Measurements from ENCODE around the gene SRSF3. TPM values are rescaled to one million over a fixed set of nuclear protein-coding genes. Genes with fewer than 3 reads are reported as not detected.
A peak's percentile ranks its signal among the peaks of the same experiment; 100 is the strongest.
"Not testable (repeated sequence)": the region's sequence is repeated elsewhere in the genome, so short reads cannot be mapped to it uniquely, and the experiment has no call there.

Gene SRSF3
- polyA plus RNA-seq, 4 donors: 115 to 400 (median 219) TPM

DNA sequence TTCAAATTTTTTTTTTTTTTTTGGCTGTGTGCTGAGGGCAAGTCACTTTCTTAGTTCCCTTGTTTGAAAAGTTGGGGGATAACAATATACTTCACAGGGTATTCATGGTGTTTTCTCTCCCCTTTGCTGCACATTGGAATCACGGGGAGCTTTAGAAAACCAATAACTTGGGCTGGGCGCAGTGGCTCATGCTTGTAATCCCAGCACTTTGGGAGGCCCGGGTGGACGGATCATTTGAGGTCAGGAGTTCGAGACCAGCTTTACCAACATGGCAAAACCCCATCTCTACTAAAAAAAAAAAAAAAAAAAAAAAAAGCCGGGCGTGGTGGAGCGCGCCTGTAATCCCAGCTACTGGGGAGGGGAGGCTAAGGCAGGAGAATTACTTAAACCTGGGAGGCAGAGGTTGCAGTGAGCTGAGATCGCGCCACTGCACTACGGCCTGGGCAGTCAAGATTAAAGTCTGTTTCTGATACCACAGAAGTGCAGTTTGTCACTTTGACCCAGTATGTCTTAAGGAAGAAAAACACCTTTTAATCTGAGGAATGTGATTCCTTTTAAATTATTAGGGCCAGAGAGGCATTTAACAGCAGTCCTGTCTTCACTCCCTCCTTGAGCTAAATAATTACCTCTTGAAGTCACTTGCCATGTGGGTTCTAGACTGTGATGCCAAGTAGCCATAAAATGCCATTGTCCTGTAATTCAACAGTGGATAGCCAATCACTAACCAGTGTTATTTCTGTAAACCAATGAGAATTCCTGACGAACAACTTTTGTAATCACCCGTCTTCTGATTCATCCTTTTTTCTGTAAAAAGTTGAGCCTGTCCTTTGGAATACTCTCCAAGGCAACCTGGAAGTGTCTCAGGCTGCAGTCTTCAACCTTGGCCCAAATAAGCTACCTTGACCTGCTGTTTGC is 16.1 kb downstream of the SRSF3 start:
- H3K36me3 ChIP-seq (ENCODE audit: control insufficient read depth in 3 of 3, insufficient read depth in 2 of 3, low read depth in 1 of 3, low read length in 3 of 3): peaks cover 8 to 50% (median 10%) of the 10 kb centered on the region in 3 donors
- 62 to 81% (median 68%) methylated on average over 12 to 14 of the region's 14 CpGs for WGBS, 3 donors
- peak overlapping the region in 2 of 3 donors; percentile 3 to 7 for H3K27ac ChIP-seq (ENCODE audit: low read depth in 1 of 3, low read length in 2 of 3)
- H3K4me1 ChIP-seq (ENCODE audit: control insufficient read depth in 3 of 3, insufficient read depth in 2 of 3, low read depth in 1 of 3, low read length in 2 of 3): peaks cover 5 to 25% (median 10%) of the 10 kb centered on the region in 3 donors
- no peaks in the 10 kb centered on the region for H3K27me3 ChIP-seq (ENCODE audit: control insufficient read depth in 3 of 3, insufficient read depth in 3 of 3, low read length in 3 of 3)
- H3K9me3 ChIP-seq (ENCODE audit: control insufficient read depth in 2 of 2, insufficient read depth in 1 of 2, low read depth in 1 of 2, low read length in 1 of 2): peaks cover 0 to 7% of the 10 kb centered on the region in 2 donors
- H3K4me3 ChIP-seq (ENCODE audit: low read depth in 1 of 3, low read length in 3 of 3): no peak overlapping the region
- FAIRE-seq: no peak
- DNase-seq: peak in 1 of 2 donors; percentile 59

DNA sequence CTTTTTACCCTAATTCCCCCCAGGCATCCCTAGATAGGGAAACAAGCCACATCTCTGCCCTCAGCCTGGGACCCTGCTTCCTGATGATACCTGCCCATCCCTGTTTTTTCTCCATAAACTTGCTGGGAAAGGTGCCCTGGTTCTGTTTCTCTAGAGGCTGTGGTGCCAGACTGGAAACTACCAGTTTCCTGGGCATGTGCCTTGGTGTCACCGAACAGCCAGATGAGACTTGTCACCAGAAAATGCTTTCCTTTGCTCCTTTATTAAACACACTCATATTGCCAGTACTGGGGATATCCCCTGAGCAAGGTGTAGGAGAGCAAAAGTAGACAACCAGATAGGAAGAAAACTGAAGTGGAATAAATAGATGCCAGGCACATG is 16.8 kb downstream of the SRSF3 start:
- 76 to 90% (median 81%) methylated on average over 1 of the region's 1 CpG for WGBS, 3 donors
- no peak for FAIRE-seq
- DNase-seq: no peak
- H3K27ac ChIP-seq (ENCODE audit: low read depth in 1 of 3, low read length in 2 of 3): peak overlapping the region in 2 of 3 donors; percentile 3 to 7
- peaks cover 0 to 7% of the 10 kb centered on the region in 2 donors for H3K9me3 ChIP-seq (ENCODE audit: control insufficient read depth in 2 of 2, insufficient read depth in 1 of 2, low read depth in 1 of 2, low read length in 1 of 2)
- H3K27me3 ChIP-seq (ENCODE audit: control insufficient read depth in 3 of 3, insufficient read depth in 3 of 3, low read length in 3 of 3): no peaks in the 10 kb centered on the region
- H3K4me3 ChIP-seq (ENCODE audit: low read depth in 1 of 3, low read length in 3 of 3): no peak overlapping the region
- H3K4me1 ChIP-seq (ENCODE audit: control insufficient read depth in 3 of 3, insufficient read depth in 2 of 3, low read depth in 1 of 3, low read length in 2 of 3): peaks cover 5 to 25% (median 7%) of the 10 kb centered on the region in 3 donors
- peaks cover 5 to 48% (median 10%) of the 10 kb centered on the region in 3 donors for H3K36me3 ChIP-seq (ENCODE audit: control insufficient read depth in 3 of 3, insufficient read depth in 2 of 3, low read depth in 1 of 3, low read length in 3 of 3)

DNA sequence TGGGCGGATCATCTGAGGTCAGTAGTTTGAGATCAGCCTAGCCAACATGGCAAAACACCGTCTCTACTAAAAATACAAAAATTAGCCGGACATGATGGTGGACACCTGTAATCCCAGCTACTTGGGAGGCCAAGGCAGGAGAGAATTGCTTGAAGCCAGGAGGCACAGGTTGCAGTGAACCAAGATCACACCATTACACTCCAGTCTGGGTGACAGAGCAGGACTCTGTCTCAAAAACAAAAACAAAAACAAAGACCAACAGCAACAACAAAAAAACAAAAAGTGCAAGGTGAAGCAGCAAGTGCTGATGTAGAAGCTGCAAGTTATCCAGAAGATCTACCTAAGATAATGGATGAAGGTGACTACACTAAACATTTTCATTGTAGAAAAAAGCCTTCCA is 17.5 kb downstream of the SRSF3 start:
- Histone ChIP-seq H3K36me3 (ENCODE audit: control insufficient read depth in 3 of 3, insufficient read depth in 2 of 3, low read depth in 1 of 3, low read length in 3 of 3) (peaks cover 5 to 40% (median 10%) of the 10 kb centered on the region in 3 donors), H3K4me1 (ENCODE audit: control insufficient read depth in 3 of 3, insufficient read depth in 2 of 3, low read depth in 1 of 3, low read length in 2 of 3) (peaks cover 5 to 25% (median 7%) of the 10 kb centered on the region in 3 donors)
- not testable (repeated sequence) for H3K9me3 ChIP-seq (ENCODE audit: control insufficient read depth in 2 of 2, insufficient read depth in 1 of 2, low read depth in 1 of 2, low read length in 1 of 2); H3K27me3 ChIP-seq (ENCODE audit: control insufficient read depth in 3 of 3, insufficient read depth in 3 of 3, low read length in 3 of 3); H3K4me3 ChIP-seq (ENCODE audit: low read depth in 1 of 3, low read length in 3 of 3); FAIRE-seq; H3K27ac ChIP-seq (ENCODE audit: low read depth in 1 of 3, low read length in 2 of 3); DNase-seq
- WGBS, 3 donors: 86 to 89% (median 88%) methylated on average over 3 of the region's 3 CpGs

DNA sequence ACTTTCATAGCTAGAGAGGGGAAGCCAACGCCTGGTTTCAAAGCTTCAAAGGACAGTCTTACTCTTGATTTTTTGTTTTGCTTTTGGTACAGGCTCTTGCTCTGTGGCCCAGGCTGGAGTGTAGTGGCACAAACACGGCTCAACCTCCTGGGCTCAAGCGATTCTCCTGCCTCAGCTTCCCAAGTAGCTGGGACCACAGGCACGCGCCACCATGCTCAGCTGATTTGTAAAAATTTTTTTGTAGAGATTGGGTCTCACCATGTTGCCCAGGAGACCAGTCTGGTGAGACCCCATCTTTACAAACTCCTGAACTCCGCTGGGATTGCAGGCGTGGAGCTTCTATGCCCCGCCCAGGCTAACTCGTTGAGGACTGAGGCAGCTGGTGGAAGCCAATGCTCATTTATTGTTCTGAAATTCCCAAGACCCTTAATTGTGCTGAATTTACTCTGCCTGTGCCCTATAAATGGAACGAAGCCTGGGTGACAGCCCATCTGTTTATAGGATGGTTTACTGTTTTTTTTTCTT is 18.0 kb downstream of the SRSF3 start:
- H3K4me3 ChIP-seq (ENCODE audit: low read depth in 1 of 3, low read length in 3 of 3): no peak overlapping the region
- no peaks in the 10 kb centered on the region for H3K27me3 ChIP-seq (ENCODE audit: control insufficient read depth in 3 of 3, insufficient read depth in 3 of 3, low read length in 3 of 3)
- FAIRE-seq (no peak), DNase-seq (no peak)
- H3K27ac ChIP-seq (ENCODE audit: low read depth in 1 of 3, low read length in 2 of 3): no peak overlapping the region
- H3K4me1 ChIP-seq (ENCODE audit: control insufficient read depth in 3 of 3, insufficient read depth in 2 of 3, low read depth in 1 of 3, low read length in 2 of 3): peaks cover 5 to 29% (median 7%) of the 10 kb centered on the region in 3 donors
- H3K9me3 ChIP-seq (ENCODE audit: control insufficient read depth in 2 of 2, insufficient read depth in 1 of 2, low read depth in 1 of 2, low read length in 1 of 2): peaks cover 0 to 7% of the 10 kb centered on the region in 2 donors
- WGBS, 3 donors: 92 to 94% (median 92%) methylated on average over 10 of the region's 10 CpGs
- H3K36me3 ChIP-seq (ENCODE audit: control insufficient read depth in 3 of 3, insufficient read depth in 2 of 3, low read depth in 1 of 3, low read length in 3 of 3): peaks cover 5 to 39% (median 10%) of the 10 kb centered on the region in 3 donors

DNA sequence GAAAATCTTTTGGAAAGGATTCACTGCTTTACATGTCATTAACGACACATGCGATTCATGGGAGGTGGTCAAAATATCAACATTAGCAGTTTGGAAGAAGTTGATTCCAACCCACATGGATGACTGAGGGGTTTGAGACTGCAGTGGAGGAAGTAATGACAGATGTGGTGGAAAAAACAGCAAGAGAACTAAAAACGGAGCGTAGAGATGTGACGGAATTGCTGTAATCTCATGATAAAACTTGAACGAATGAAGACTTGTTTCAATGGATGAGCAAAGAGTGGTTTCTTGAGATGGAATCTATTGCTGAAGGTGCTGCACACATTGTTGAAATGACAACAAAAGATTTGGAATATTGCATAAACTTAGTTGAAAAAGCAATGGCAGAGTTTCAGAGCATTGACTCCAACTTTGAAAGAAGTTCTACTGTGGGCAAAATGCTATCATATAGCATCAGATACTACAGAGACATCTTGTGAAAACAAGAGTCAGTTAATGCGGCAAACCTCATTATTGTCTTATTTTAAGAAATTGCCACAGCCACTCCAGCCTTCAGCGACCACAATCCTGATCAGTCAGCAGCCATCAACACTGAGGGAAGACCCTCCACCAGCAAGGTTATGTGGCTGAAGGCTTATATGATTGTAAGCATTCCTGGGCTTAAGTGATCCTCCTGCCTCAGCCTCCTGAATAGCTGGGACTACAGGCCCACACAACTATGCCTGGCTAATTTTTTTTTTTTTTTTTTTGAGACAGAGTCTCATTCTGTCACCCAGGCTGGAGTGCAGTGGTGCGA is 19.2 kb downstream of the SRSF3 start:
- Histone ChIP-seq H3K4me1 (ENCODE audit: control insufficient read depth in 3 of 3, insufficient read depth in 2 of 3, low read depth in 1 of 3, low read length in 2 of 3) (peaks cover 4 to 20% (median 7%) of the 10 kb centered on the region in 3 donors), H3K36me3 (ENCODE audit: control insufficient read depth in 3 of 3, insufficient read depth in 2 of 3, low read depth in 1 of 3, low read length in 3 of 3) (peaks cover 0 to 31% (median 10%) of the 10 kb centered on the region in 3 donors), H3K9me3 (ENCODE audit: control insufficient read depth in 2 of 2, insufficient read depth in 1 of 2, low read depth in 1 of 2, low read length in 1 of 2) (peaks cover 0 to 7% of the 10 kb centered on the region in 2 donors), H3K27ac (ENCODE audit: low read depth in 1 of 3, low read length in 2 of 3) (no peak overlapping the region), H3K4me3 (ENCODE audit: low read depth in 1 of 3, low read length in 3 of 3) (no peak overlapping the region), H3K27me3 (ENCODE audit: control insufficient read depth in 3 of 3, insufficient read depth in 3 of 3, low read length in 3 of 3) (no peaks in the 10 kb centered on the region)
- no peak for DNase-seq
- WGBS, 3 donors: 92 to 96% (median 93%) methylated on average over 9 of the region's 9 CpGs
- FAIRE-seq: no peak

DNA sequence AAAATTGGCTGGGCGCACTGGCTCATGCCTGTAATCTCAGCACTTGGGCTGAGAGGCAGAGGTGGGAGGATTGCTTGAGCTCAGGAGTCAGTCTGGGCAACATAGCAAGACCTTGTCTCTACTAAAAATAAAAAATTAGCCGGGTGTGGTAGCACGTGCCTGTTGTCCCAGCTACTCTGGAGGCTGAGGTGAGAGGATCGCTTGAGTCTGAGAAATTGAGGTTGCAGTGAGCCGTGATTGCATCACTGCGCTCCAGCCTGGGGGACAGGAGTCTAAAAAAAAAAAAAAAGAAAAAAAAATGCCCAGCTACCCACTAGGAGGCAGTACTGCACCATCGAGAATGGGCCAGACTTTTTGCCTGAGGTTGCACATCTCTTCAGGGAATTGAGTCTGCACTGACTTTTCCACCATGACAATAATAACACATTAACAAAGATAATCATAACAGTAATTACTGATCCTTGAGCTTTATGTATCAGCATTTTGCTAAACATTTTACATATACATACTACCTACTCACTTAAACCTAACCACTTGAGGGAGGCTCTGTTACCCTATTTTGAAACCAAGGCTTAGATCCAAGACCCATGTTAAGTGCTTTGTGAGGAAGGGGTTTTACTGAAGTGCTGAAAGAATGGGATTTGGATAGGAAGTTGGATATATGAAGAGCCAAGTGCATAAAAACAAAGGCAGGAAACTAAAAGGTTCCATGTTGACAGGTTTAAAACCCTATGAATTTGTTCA is 21.0 kb downstream of the SRSF3 start:
- Histone ChIP-seq H3K27ac (ENCODE audit: low read depth in 1 of 3, low read length in 2 of 3) (peak overlapping the region in 1 of 3 donors; percentile 42), H3K36me3 (ENCODE audit: control insufficient read depth in 3 of 3, insufficient read depth in 2 of 3, low read depth in 1 of 3, low read length in 3 of 3) (peaks cover 0 to 28% (median 10%) of the 10 kb centered on the region in 3 donors), H3K9me3 (ENCODE audit: control insufficient read depth in 2 of 2, insufficient read depth in 1 of 2, low read depth in 1 of 2, low read length in 1 of 2) (peaks cover 0 to 7% of the 10 kb centered on the region in 2 donors), H3K4me1 (ENCODE audit: control insufficient read depth in 3 of 3, insufficient read depth in 2 of 3, low read depth in 1 of 3, low read length in 2 of 3) (peaks cover 0 to 7% (median 4%) of the 10 kb centered on the region in 3 donors), H3K4me3 (ENCODE audit: low read depth in 1 of 3, low read length in 3 of 3) (no peak overlapping the region), H3K27me3 (ENCODE audit: control insufficient read depth in 3 of 3, insufficient read depth in 3 of 3, low read length in 3 of 3) (no peaks in the 10 kb centered on the region)
- peak; percentile 73 to 78 for DNase-seq
- no peak for FAIRE-seq
- WGBS, 3 donors: 19 to 36% (median 35%) methylated on average over 7 of the region's 7 CpGs

DNA sequence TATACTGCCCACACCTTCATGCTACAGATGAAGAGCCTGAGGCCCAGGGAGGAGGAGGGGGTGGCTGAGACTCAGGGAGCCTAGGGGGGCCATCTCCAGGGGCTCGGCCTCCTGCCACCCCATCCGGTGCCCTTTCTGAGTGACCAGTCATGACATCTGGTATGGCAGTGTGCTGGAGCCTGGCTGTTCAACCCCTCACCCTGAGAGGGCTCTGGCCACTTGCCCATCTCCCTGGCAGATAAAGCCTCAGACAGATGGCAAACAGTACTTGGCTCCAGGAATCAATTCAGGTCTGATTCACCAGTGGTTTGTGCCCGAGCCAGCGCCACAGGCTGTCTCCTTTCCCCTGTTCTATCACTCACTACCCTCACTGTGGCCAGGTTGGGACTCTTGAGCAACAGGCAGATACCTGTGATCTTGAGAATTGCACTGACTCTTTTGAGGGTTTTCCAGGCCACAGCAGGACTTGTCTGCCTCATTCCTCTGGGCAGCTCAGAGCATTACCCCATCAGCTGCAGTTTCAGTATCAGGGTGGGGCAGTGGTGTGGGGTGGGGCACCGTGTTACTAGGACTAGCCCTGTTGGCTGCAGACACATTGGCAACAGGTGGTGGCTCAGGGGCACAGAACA is 22.8 kb downstream of the SRSF3 start:
- H3K4me3 ChIP-seq (ENCODE audit: low read depth in 1 of 3, low read length in 3 of 3): no peak overlapping the region
- 17 to 59% (median 29%) methylated on average over 5 of the region's 5 CpGs for WGBS, 3 donors
- FAIRE-seq (no peak), DNase-seq (peak; percentile 68 to 86)
- peaks cover 0 to 7% (median 2%) of the 10 kb centered on the region in 3 donors for H3K4me1 ChIP-seq (ENCODE audit: control insufficient read depth in 3 of 3, insufficient read depth in 2 of 3, low read depth in 1 of 3, low read length in 2 of 3)
- peak overlapping the region; percentile 71 to 80 (median 75) for H3K27ac ChIP-seq (ENCODE audit: low read depth in 1 of 3, low read length in 2 of 3)
- peaks cover 0 to 19% (median 7%) of the 10 kb centered on the region in 3 donors for H3K36me3 ChIP-seq (ENCODE audit: control insufficient read depth in 3 of 3, insufficient read depth in 2 of 3, low read depth in 1 of 3, low read length in 3 of 3)
- H3K9me3 ChIP-seq (ENCODE audit: control insufficient read depth in 2 of 2, insufficient read depth in 1 of 2, low read depth in 1 of 2, low read length in 1 of 2): peaks cover 0 to 7% of the 10 kb centered on the region in 2 donors
- H3K27me3 ChIP-seq (ENCODE audit: control insufficient read depth in 3 of 3, insufficient read depth in 3 of 3, low read length in 3 of 3): no peaks in the 10 kb centered on the region

All from small intestine (tissue), 7 donors.